Hematopoietic multipotent progenitor cell treated with erythropoietin and hydrocortisone succinate and interleukin-3 and kit ligand, for 4 days (in vitro differentiated cells): ENCODE results near the gene C1QTNF12.
"Not testable (repeated sequence)": the region's sequence is repeated elsewhere in the genome, so short reads cannot be mapped to it uniquely, and the experiment has no call there.

ENCODE experiments used
- DNase-seq: peaks from one replicate; pipeline ENCODE4 v3.0.0-alpha.2; 2015

Gene C1QTNF12

GRCh38 chr1:1196431-1197187, 49.9 kb downstream of the C1QTNF12 start:
- DNase-seq: no peak

- DNase-seq: not testable (repeated sequence)
Observed at GRCh38 chr1:1195726-1196125, 50.8 kb downstream of the C1QTNF12 start.

- DNase-seq: no peak
Observed at GRCh38 chr1:1194723-1195122, 51.8 kb downstream of the C1QTNF12 start.
